ENCODE results near the gene RAB4A. TPM values are rescaled to one million over a fixed set of nuclear protein-coding genes. Genes with fewer than 3 reads are reported as not detected.

RAB4A gene
- total and polyA plus RNA-seq, 2 of the 13 experiments (the other 11 are each of a cell fraction or from before 2014, with no cell fraction given), result 56.0 to 80.1 TPM

DNA sequence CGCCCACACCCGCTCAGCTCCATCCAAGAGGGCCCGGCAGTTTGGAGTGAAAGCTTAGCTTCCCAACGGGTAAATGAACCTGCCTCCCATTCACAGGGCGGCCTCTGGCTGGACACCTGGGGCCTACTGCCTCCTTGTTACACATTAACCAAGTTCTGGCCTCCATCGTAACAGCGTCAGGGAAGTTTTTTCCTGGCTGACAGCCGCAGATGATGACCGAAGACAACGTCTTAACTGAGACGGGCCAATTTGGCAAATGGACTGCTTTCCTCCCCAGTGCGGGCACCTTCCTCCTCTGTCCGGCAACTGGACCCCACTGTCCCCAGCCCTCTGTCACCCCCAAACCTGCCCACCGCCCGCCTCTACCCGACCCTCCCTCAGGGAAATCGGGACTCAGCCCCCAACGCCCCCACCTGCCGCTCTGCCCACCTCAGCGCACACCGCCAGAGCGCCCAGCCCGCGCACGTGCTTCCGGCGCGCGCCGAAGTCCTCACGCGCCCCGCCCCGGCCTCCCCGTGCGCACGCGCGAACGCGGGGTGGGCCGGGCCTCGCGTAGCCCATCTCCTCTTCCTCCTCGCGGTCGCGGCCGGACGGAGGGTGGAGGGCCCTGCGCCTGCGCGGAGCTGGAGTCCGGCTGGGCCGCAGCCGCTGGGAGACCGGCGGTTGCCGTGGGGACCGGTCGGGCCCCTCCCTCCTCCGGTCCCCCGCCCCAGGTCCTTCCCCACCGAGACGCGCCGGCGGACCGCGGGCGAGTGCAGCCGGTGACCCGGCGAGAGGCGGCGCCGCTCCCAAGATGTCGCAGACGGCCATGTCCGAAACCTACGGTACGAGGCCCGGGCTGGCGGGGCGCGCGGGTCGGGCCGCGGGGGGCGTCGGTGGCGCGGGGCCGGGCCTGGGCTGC is at the start of gene RAB4A (continued):
- TF ChIP-seq, protein P1, sequence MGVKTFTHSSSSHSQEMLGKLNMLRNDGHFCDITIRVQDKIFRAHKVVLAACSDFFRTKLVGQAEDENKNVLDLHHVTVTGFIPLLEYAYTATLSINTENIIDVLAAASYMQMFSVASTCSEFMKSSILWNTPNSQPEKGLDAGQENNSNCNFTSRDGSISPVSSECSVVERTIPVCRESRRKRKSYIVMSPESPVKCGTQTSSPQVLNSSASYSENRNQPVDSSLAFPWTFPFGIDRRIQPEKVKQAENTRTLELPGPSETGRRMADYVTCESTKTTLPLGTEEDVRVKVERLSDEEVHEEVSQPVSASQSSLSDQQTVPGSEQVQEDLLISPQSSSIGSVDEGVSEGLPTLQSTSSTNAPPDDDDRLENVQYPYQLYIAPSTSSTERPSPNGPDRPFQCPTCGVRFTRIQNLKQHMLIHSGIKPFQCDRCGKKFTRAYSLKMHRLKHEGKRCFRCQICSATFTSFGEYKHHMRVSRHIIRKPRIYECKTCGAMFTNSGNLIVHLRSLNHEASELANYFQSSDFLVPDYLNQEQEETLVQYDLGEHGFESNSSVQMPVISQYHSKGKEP (CRISPR knock-in tag; IDR thresholded peaks at IDR 0.05), result peak; percentile 79; the same call in 1 of the 2 replicates
- TF ChIP-seq KLF12 (CRISPR knock-in tag; IDR thresholded peaks at IDR 0.05; ENCODE audit: borderline replicate concordance) (0 out of 2 replicates have a peak, but pooled peaks have one; percentile 87), ZNF546 (CRISPR knock-in tag; conservative IDR thresholded peaks at IDR 0.05) (peak; percentile 99), NFKB2 (CRISPR knock-in tag; IDR thresholded peaks at IDR 0.05; ENCODE audit: borderline replicate concordance) (peak; percentile 97), ZNF468 (CRISPR knock-in tag; IDR thresholded peaks at IDR 0.05) (peak; percentile 91; the same call in 1 of the 2 replicates), KLF9 (CRISPR knock-in tag; IDR thresholded peaks at IDR 0.05; ENCODE audit: low read depth) (no peak), MED1 (CRISPR knock-in tag; IDR thresholded peaks at IDR 0.05) (peak; percentile 76), ZNF660 (CRISPR knock-in tag; IDR thresholded peaks at IDR 0.05; ENCODE audit: borderline replicate concordance, low read depth) (no peak), ZNF431 (CRISPR knock-in tag; IDR thresholded peaks at IDR 0.05; ENCODE audit: borderline replicate concordance, low read depth) (peak; percentile 87), KLF15 (CRISPR knock-in tag; IDR thresholded peaks at IDR 0.05; ENCODE audit: borderline replicate concordance) (peak; percentile 80), HMG20B (CRISPR knock-in tag; conservative IDR thresholded peaks at IDR 0.05) (no peak), PRMT3 (CRISPR knock-in tag; IDR thresholded peaks at IDR 0.05; ENCODE audit: borderline replicate concordance, low read depth) (no peak; the same call in 1 of the 2 replicates), ZNF451 (CRISPR knock-in tag; IDR thresholded peaks at IDR 0.05) (peak; percentile 98), ZNF256 (CRISPR knock-in tag; conservative IDR thresholded peaks at IDR 0.05) (no peak), ZNF619 (CRISPR knock-in tag; IDR thresholded peaks at IDR 0.05) (peak; percentile 84; the same call in 1 of the 2 replicates), ZNF543 (CRISPR knock-in tag; IDR thresholded peaks at IDR 0.05) (peak; percentile 89)
- TF ChIP-seq, protein P2, sequence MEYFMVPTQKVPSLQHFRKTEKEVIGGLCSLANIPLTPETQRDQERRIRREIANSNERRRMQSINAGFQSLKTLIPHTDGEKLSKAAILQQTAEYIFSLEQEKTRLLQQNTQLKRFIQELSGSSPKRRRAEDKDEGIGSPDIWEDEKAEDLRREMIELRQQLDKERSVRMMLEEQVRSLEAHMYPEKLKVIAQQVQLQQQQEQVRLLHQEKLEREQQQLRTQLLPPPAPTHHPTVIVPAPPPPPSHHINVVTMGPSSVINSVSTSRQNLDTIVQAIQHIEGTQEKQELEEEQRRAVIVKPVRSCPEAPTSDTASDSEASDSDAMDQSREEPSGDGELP (IDR thresholded peaks at IDR 0.05; ENCODE audit: borderline replicate concordance, low read depth), result peak; percentile 18; the same call in 1 of the 2 replicates
- TF ChIP-seq, protein P3, sequence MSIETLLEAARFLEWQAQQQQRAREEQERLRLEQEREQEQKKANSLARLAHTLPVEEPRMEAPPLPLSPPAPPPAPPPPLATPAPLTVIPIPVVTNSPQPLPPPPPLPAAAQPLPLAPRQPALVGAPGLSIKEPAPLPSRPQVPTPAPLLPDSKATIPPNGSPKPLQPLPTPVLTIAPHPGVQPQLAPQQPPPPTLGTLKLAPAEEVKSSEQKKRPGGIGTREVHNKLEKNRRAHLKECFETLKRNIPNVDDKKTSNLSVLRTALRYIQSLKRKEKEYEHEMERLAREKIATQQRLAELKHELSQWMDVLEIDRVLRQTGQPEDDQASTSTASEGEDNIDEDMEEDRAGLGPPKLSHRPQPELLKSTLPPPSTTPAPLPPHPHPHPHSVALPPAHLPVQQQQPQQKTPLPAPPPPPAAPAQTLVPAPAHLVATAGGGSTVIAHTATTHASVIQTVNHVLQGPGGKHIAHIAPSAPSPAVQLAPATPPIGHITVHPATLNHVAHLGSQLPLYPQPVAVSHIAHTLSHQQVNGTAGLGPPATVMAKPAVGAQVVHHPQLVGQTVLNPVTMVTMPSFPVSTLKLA (IDR thresholded peaks at IDR 0.05), result peak; percentile 66
- TF ChIP-seq, protein P4, sequence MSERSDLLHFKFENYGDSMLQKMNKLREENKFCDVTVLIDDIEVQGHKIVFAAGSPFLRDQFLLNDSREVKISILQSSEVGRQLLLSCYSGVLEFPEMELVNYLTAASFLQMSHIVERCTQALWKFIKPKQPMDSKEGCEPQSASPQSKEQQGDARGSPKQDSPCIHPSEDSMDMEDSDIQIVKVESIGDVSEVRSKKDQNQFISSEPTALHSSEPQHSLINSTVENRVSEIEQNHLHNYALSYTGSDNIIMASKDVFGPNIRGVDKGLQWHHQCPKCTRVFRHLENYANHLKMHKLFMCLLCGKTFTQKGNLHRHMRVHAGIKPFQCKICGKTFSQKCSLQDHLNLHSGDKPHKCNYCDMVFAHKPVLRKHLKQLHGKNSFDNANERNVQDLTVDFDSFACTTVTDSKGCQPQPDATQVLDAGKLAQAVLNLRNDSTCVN (CRISPR knock-in tag; IDR thresholded peaks at IDR 0.05; ENCODE audit: borderline replicate concordance), result peak; percentile 79
- TF ChIP-seq, protein P5, sequence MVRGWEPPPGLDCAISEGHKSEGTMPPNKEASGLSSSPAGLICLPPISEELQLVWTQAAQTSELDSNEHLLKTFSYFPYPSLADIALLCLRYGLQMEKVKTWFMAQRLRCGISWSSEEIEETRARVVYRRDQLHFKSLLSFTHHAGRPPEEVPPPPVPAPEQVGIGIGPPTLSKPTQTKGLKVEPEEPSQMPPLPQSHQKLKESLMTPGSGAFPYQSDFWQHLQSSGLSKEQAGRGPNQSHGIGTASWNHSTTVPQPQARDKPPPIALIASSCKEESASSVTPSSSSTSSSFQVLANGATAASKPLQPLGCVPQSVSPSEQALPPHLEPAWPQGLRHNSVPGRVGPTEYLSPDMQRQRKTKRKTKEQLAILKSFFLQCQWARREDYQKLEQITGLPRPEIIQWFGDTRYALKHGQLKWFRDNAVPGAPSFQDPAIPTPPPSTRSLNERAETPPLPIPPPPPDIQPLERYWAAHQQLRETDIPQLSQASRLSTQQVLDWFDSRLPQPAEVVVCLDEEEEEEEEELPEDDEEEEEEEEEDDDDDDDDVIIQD (CRISPR knock-in tag; IDR thresholded peaks at IDR 0.05; ENCODE audit: low read depth), result 0 out of 2 replicates have a peak, but pooled peaks have one; percentile 25
- TF ChIP-seq, protein P6, sequence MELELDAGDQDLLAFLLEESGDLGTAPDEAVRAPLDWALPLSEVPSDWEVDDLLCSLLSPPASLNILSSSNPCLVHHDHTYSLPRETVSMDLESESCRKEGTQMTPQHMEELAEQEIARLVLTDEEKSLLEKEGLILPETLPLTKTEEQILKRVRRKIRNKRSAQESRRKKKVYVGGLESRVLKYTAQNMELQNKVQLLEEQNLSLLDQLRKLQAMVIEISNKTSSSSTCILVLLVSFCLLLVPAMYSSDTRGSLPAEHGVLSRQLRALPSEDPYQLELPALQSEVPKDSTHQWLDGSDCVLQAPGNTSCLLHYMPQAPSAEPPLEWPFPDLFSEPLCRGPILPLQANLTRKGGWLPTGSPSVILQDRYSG (CRISPR knock-in tag; IDR thresholded peaks at IDR 0.05), result peak; percentile 54; the same call in 1 of the 2 replicates

All from HepG2 (cell line).